BLaER1 (cell line): ENCODE measurements around the gene SLC49A3.
"Not testable (repeated sequence)": the region's sequence is repeated elsewhere in the genome, so short reads cannot be mapped to it uniquely, and the experiment has no call there.

ENCODE experiments used
- H3K27ac ChIP-seq: shearing (Covaris generic); formaldehyde crosslinking; 2 replicates; pipeline ENCODE4 v1.8.1; 2022
- H3K27me3 ChIP-seq: shearing (Covaris generic); formaldehyde crosslinking; 2 replicates; pipeline ENCODE4 v1.8.1; 2022
- H3K36me3 ChIP-seq: shearing (Covaris generic); formaldehyde crosslinking; 2 replicates; pipeline ENCODE4 v1.8.1; 2022
- H3K4me1 ChIP-seq: shearing (Covaris generic); formaldehyde crosslinking; 2 replicates; pipeline ENCODE4 v1.8.1; 2022
- H3K4me2 ChIP-seq: shearing (Covaris generic); formaldehyde crosslinking; 2 replicates; pipeline ENCODE4 v1.8.1; 2022
- H3K4me3 ChIP-seq: shearing (Covaris generic); formaldehyde crosslinking; 2 replicates; pipeline ENCODE4 v1.8.1; 2022
- H3K9ac ChIP-seq: shearing (Covaris generic); formaldehyde crosslinking; 2 replicates; pipeline ENCODE4 v1.8.1; 2022
- H3K9me3 ChIP-seq: shearing (Covaris generic); formaldehyde crosslinking; 2 replicates; pipeline ENCODE4 v1.8.1; 2022
- H4K20me1 ChIP-seq: shearing (Covaris generic); formaldehyde crosslinking; 2 replicates; pipeline ENCODE4 v1.8.1; 2022
- Cebpa-rat ChIP-seq: shearing (Covaris generic); IDR thresholded peaks from 2 replicates; pipeline ENCODE4 v1.8.1; 2022

SLC49A3 gene

DNA sequence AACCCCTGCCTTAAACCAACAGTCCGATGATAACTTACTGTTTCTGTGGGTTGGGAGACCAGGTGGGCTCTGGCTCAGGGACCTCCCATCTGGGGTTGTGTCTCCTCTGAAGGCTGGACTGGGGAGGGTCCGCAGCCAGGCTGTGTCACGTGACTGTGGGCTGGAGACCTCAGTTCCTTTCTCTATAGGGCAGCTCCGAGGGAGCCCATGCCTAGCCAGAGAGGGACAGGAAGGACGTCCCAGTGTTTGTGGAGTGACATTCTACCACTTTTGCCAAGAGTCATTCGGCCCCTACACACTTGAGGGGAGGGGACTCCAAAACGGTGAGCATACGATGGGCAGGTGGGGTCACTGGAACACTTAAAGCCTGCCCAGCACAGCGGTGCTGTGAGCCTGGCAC, 21.2 kb upstream of the SLC49A3 start:
- peak overlapping the region; percentile 91; the same call in 1 of the 2 replicates for H3K4me2 ChIP-seq
- no peaks in the 10 kb centered on the region for H3K27me3 ChIP-seq
- H3K36me3 ChIP-seq = peaks cover 59% of the 10 kb centered on the region
- no peak overlapping the region for H3K4me3 ChIP-seq
- H3K9me3 ChIP-seq = peaks cover 12% of the 10 kb centered on the region
- no peak overlapping the region for H3K27ac ChIP-seq
- H4K20me1 ChIP-seq = peaks cover 86% of the 10 kb centered on the region
- no peak overlapping the region for H3K9ac ChIP-seq
- no peak for TF ChIP-seq Cebpa-rat
- peaks cover 44% of the 10 kb centered on the region for H3K4me1 ChIP-seq

DNA sequence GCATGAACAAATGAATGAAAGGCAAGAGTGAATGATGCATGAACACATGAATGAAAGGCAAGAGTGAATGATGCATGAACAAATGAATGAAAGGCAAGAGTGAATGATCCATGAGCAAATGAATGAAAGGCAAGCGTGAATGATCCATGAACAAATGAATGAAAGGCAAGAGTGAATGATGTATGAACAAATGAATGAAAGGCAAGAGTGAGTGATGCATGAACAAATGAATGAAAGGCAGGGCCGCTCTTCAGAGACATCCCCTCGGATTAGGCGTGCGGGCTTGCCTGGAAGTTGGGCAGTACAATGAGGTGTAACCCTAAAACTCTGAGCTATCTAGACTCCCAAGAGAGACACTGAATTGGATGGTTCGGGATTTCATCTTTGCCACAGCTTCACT, 20.4 kb upstream of the SLC49A3 start:
- peaks cover 51% of the 10 kb centered on the region for H3K36me3 ChIP-seq
- H3K27me3 ChIP-seq = no peaks in the 10 kb centered on the region
- peak overlapping the region; percentile 91; the same call in 1 of the 2 replicates for H3K4me2 ChIP-seq
- H3K9me3 ChIP-seq = peaks cover 12% of the 10 kb centered on the region
- TF ChIP-seq Cebpa-rat = no peak
- H3K4me1 ChIP-seq = peaks cover 44% of the 10 kb centered on the region
- no peak overlapping the region for H3K9ac ChIP-seq
- peaks cover 79% of the 10 kb centered on the region for H4K20me1 ChIP-seq
- no peak overlapping the region for H3K4me3 ChIP-seq
- no peak overlapping the region for H3K27ac ChIP-seq

DNA sequence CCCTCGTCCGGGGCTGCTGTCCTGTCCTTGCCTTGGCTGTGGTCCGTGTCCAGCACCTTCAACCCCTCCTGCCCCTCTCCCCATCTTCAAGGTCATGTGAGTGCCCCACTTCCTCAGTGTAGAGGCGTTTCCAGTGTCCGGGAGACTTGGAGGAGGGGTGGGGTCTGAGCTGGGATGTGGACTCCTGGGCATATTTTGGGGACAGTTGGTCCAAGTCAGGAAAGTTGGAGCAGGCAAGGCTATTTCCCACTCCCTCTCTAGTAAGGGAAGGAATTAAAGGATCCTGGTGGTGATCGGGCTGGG, 19.6 kb upstream of the SLC49A3 start:
- Histone ChIP-seq H3K9me3 (peaks cover 12% of the 10 kb centered on the region), H3K4me3 (peak overlapping the region; percentile 95; the same call in 1 of the 2 replicates), H3K36me3 (peaks cover 44% of the 10 kb centered on the region), H3K4me1 (peaks cover 44% of the 10 kb centered on the region), H3K9ac (no peak overlapping the region), H4K20me1 (peaks cover 71% of the 10 kb centered on the region), H3K27me3 (no peaks in the 10 kb centered on the region), H3K27ac (no peak overlapping the region), H3K4me2 (peak overlapping the region; percentile 91)
- TF ChIP-seq Cebpa-rat = no peak

DNA sequence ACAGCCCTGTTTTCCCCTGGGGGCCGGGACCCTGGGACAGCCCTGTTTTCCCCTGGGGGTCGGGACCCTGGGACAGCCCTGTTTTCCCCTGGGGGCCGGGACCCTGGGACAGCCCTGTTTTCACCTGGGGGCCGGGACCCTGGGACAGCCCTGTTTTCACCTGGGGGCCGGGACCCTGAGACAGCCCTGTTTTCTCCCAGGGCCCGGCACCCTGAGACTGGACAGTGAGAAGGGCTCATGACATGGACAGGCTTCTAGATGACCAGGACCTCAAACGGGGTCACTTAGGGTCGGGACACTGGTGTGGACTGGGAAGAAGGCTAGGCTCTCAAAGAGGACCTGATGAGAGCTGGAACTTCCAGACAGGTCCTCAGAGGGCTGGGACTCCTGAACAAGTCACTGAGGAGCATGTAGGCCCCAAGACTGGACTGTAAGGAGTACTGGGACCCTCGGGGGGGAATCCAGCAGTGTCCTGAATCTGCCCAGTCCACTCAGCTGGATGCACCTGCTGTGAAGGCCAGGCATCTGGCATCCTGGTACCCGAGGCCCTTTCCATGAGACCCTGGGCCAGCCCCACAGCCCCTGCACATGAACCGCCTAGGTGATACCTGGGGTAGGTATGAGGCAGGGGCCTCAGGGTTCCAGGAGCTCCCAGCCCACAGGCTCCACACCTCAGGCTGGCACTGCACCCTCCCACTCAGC, 19.1 kb upstream of the SLC49A3 start:
- H3K4me1 ChIP-seq = peaks cover 41% of the 10 kb centered on the region
- peak overlapping the region; percentile 95 for H3K4me3 ChIP-seq
- no peak overlapping the region for H3K27ac ChIP-seq
- H3K9me3 ChIP-seq = peaks cover 12% of the 10 kb centered on the region
- H3K4me2 ChIP-seq = peak overlapping the region; percentile 91
- no peaks in the 10 kb centered on the region for H3K27me3 ChIP-seq
- peaks cover 66% of the 10 kb centered on the region for H4K20me1 ChIP-seq
- peaks cover 39% of the 10 kb centered on the region for H3K36me3 ChIP-seq
- H3K9ac ChIP-seq = peak overlapping the region; percentile 100; the same call in 1 of the 2 replicates
- TF ChIP-seq Cebpa-rat = no peak

DNA sequence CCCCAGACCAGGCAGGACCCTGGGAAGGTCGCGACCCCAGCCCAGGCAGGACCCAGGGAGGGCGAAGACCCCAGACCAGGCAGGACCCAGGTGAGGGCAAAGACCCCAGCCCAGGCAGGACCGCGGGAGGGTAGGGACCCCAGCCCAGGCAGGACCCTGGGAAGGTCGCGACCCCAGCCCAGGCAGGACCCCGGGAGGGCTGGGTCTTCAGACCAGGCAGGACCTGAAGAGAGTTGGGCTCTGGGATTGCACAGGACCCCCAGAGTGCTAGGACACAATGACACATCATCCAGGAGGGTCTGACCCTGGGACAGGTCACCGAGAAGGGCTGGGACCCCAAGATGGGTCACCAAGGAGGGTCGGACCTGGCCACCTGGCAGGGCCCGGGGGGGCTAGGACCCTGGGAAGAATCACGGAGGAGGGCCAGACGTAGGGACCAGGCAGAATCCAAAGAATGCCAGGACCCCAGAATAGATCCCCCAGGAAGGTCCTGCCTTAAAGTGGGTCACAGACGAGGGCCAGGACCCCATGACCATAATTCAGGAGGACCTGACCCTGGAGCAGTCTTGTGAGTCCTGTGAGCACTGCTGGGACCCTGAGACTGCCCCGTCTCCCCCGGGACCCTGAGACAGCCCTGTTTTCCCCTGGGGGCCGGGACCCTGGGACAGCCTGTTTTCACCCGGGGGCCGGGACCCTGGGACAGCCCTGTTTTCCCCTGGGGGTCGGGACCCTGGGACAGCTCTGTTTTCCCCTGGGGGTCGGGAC, 18.1 kb upstream of the SLC49A3 start:
- no peak for TF ChIP-seq Cebpa-rat
- no peaks in the 10 kb centered on the region for H3K27me3 ChIP-seq
- peaks cover 12% of the 10 kb centered on the region for H3K9me3 ChIP-seq
- H3K4me1 ChIP-seq = peaks cover 34% of the 10 kb centered on the region
- H4K20me1 ChIP-seq = peaks cover 55% of the 10 kb centered on the region
- H3K4me3 ChIP-seq = peak overlapping the region; percentile 95
- H3K27ac ChIP-seq = peak overlapping the region; percentile 100
- H3K36me3 ChIP-seq = peaks cover 34% of the 10 kb centered on the region
- H3K9ac ChIP-seq = peak overlapping the region; percentile 100
- H3K4me2 ChIP-seq = peak overlapping the region; percentile 91

DNA sequence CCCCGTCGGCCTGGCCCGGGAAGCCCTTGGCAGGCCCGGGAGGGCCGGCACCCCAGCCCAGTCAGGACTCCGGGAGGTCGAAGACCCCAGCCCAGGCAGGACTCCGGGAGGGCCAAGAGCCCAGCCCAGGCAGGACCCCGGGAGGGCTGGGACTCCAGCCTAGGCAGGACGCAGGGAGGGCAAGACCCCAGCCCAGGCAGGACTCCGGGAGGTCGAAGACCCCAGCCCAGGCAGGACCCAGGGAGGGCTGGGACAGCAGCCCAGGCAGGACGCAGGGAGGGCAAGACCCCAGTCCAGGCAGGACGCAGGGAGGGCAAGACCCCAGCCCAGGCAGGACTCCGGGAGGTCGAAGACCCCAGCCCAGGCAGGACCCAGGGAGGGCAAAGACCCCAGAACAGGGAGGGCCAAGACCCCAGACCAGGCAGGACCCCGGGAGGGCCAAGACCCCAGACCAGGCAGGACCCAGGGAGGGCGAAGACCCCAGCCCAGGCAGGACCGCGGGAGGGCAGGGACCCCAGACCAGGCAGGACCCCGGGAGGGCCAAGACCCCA, 17.2 kb upstream of the SLC49A3 start:
- H3K4me2 ChIP-seq = peak overlapping the region; percentile 91
- not testable (repeated sequence) for H3K27me3 ChIP-seq
- peaks cover 34% of the 10 kb centered on the region for H3K4me1 ChIP-seq

DNA sequence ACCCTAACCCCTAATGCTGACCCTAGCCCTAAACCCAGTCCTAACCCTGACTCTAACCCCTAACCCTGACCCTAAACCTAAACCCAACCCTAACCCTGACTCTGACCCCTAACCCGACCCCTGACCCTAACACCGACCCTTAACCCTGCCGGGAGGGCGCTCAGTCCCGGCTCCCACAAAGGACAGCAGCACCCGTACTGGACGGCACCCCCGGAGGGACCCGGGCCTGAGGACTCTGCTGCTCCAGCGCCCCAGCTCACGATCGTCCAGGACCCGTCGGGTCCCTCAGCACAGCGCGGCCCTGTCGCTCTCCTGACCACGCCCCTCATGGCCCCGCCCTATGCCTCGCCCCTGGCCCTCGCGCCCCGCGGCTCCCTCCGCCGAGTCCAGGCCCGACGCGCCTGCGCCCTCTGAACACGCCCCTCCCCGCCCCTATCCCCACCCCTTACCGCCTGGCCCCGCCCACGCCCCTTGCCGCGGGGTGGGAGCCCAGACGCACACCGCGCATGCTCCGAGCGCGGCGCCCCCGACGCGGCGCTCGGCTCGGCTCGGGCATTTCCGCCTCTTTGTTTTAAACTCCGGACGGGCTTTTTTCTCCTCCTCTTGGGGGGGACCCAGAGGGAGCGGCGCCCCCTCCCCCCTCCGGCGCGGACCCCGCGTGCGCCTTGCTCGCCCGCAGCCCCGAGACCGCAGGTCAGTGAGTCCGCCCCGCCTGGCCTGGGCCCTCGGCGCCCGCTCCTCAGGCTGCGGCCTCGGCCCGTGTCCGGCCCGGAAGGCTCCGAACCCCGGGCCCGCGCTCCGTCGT, 16.5 kb upstream of the SLC49A3 start, which contains the start of gene PCGF3:
Gene PCGF3, plus strand, starts transcription at position 555 of the 805 bp plus-strand sequence. CDS start 27,849 bp downstream, outside the sequence.
- H3K4me1 ChIP-seq = peaks cover 40% of the 10 kb centered on the region
- peak within 1 kb of the TSS; percentile 95 for H3K4me3 ChIP-seq
- H4K20me1 ChIP-seq = peaks cover 40% of the 10 kb centered on the region
- peaks cover 6% of the 10 kb centered on the region; the same call in 1 of the 2 replicates for H3K9me3 ChIP-seq
- TF ChIP-seq Cebpa-rat = no peak
- no peaks in the 10 kb centered on the region for H3K27me3 ChIP-seq
- H3K4me2 ChIP-seq = peak within 1 kb of the TSS; percentile 91
- peaks cover 26% of the 10 kb centered on the region for H3K36me3 ChIP-seq
- H3K9ac ChIP-seq = peak within 1 kb of the TSS; percentile 100
- H3K27ac ChIP-seq = peak within 1 kb of the TSS; percentile 100

More for the DNA sequence above, 17.2 kb upstream of the SLC49A3 start:
- Histone ChIP-seq H4K20me1 (peaks cover 47% of the 10 kb centered on the region), H3K9me3 (peaks cover 12% of the 10 kb centered on the region), H3K9ac (peak overlapping the region; percentile 100), H3K27ac (peak overlapping the region; percentile 100), H3K36me3 (peaks cover 33% of the 10 kb centered on the region), H3K4me3 (peak overlapping the region; percentile 95)

DNA sequence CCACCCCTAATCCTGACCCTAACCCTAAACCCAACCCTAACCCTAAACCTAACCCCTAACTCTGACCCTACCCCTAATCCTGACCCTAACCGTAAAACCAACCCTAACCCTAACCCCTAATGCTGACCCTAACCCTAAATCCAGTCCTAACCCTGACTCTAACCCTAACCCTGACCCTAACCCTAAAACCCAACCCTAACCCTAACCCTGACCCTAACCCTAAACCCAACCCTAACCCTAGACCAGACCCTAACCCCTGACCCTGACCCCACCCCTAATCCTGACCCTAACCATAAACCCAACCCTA, 16.0 kb upstream of the SLC49A3 start:
- Histone ChIP-seq H3K4me1 (peaks cover 41% of the 10 kb centered on the region), H3K9me3 (peaks cover 1% of the 10 kb centered on the region; the same call in 1 of the 2 replicates), H3K9ac (no peak overlapping the region), H3K36me3 (peaks cover 21% of the 10 kb centered on the region), H3K27ac (no peak overlapping the region), H3K4me3 (peak overlapping the region; percentile 51; the same call in 1 of the 2 replicates), H4K20me1 (peaks cover 34% of the 10 kb centered on the region), H3K4me2 (peak overlapping the region; percentile 71), H3K27me3 (no peaks in the 10 kb centered on the region)
- TF ChIP-seq Cebpa-rat = no peak

DNA sequence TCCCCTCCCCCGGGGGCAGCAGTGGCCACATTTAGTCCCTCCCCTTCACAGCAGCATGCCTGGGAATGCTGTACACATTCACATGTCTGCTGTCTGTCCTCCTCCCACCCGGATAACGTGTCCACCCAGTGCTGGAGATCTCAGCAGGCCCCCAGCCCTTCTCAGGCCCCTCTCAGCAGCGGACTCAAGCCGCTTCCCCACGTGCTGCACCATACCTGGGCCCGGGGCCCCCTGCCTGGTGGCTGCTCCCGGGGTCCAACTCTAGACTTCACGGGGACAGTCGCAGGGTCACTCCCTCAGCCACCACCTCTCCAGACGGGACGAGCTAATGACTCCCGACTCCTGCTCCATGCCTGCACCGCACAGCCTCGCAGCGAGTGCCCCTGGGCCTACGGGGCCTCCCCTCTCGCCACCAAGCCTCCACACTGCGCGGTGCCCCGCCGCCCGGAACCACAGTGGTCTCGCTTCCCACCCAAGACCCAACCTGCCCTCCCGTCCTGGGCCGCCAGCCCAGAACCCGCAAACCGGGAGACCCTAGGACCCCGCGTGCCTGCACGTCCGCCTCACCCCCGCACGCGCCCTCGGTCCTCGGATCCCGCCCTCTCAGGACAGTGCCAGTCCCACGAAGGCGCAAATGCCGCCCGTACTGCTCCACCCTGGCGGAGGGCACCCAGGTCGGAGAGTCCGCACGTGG, 15.4 kb upstream of the SLC49A3 start:
- H3K27ac ChIP-seq = no peak overlapping the region
- H3K27me3 ChIP-seq = no peaks in the 10 kb centered on the region
- H3K36me3 ChIP-seq = peaks cover 15% of the 10 kb centered on the region
- H3K4me1 ChIP-seq = peaks cover 45% of the 10 kb centered on the region
- no peak overlapping the region for H3K4me2 ChIP-seq
- peaks cover 28% of the 10 kb centered on the region for H4K20me1 ChIP-seq
- H3K9ac ChIP-seq = no peak overlapping the region
- H3K9me3 ChIP-seq = no peaks in the 10 kb centered on the region
- no peak overlapping the region for H3K4me3 ChIP-seq
- TF ChIP-seq Cebpa-rat = no peak
